Liver (tissue), 9 donors: ENCODE results near the gene TUBB6. TPM values are rescaled to one million over a fixed set of nuclear protein-coding genes. Genes with fewer than 3 reads are reported as not detected.

Experiments
- DNase-seq: peaks from one replicate; pipeline ENCODE4 v3.0.0-alpha.2; 2017; ENCODE audit warnings: low spot score
- H3K27ac ChIP-seq, 2 donors: one replicate each; pipeline ENCODE4 v1.7.0; 2013; ENCODE audit warnings: inconsistent platforms in 2 of 2, low read length in 2 of 2, control low read depth in 1 of 2, low read depth in 1 of 2, mild to moderate bottlenecking in 1 of 2
- H3K27me3 ChIP-seq, 4 donors: one replicate each; pipeline versions ENCODE4 v1.6.1 to v1.7.0; 2013; ENCODE audit warnings: low read length in 3 of 4, inconsistent platforms in 1 of 4, mild to moderate bottlenecking in 1 of 4, moderate library complexity in 1 of 4; ENCODE audit not compliant: control insufficient read depth in 4 of 4, insufficient read depth in 4 of 4
- H3K36me3 ChIP-seq, 4 donors: one replicate each; pipeline versions ENCODE4 v1.6.1 to v1.7.0; 2013; ENCODE audit warnings: low read length in 3 of 4, mild to moderate bottlenecking in 3 of 4, low read depth in 1 of 4, moderate library complexity in 1 of 4; ENCODE audit not compliant: control insufficient read depth in 4 of 4, insufficient read depth in 3 of 4
- H3K4me1 ChIP-seq, 4 donors: one replicate each; pipeline versions ENCODE4 v1.6.1 to v1.7.0; 2013; ENCODE audit warnings: low read length in 3 of 4, mild to moderate bottlenecking in 3 of 4, moderate library complexity in 1 of 4; ENCODE audit not compliant: control insufficient read depth in 4 of 4, insufficient read depth in 4 of 4
- H3K4me3 ChIP-seq, 3 donors: one replicate each; pipeline versions ENCODE4 v1.6.1 to v1.7.0; 2013; ENCODE audit warnings: low read length in 3 of 3, control low read depth in 1 of 3, low read depth in 1 of 3, mild to moderate bottlenecking in 1 of 3
- H3K9ac ChIP-seq, 2 donors: one replicate each; pipeline ENCODE4 v1.7.0; 2013; ENCODE audit warnings: low read length in 2 of 2, mild to moderate bottlenecking in 2 of 2, moderate library complexity in 2 of 2, control low read depth in 1 of 2, low read depth in 1 of 2
- H3K9me3 ChIP-seq, 4 donors: one replicate each; pipeline versions ENCODE4 v1.6.1 to v1.7.0; 2013; ENCODE audit warnings: low read length in 3 of 4; ENCODE audit not compliant: control insufficient read depth in 4 of 4
- EGR1 ChIP-seq, 2 donors: IDR thresholded peaks; 2 replicates each; pipeline ENCODE4 v1.6.1; 2016 to 2018; ENCODE audit warnings: antibody characterized with exemption in 2 of 2, low read depth in 2 of 2
- FOXA1 ChIP-seq: IDR thresholded peaks from 2 replicates; pipeline ENCODE4 v1.6.1; 2016; ENCODE audit warnings: antibody characterized with exemption
- FOXA2 ChIP-seq: IDR thresholded peaks from 2 replicates; pipeline ENCODE4 v1.6.1; 2016; ENCODE audit warnings: antibody characterized with exemption
- GABPA ChIP-seq, 2 donors: IDR thresholded peaks in 1 of 2; conservative IDR thresholded peaks in 1 of 2; 2 replicates each; pipeline ENCODE4 v1.6.1; 2016; ENCODE audit warnings: antibody characterized with exemption in 2 of 2, mild to moderate bottlenecking in 1 of 2, moderate library complexity in 1 of 2
- HNF4A ChIP-seq, 2 donors: conservative IDR thresholded peaks; 2 replicates each; pipeline ENCODE4 v1.6.1; 2016; ENCODE audit warnings: antibody characterized with exemption in 2 of 2, mild to moderate bottlenecking in 2 of 2
- HNF4G ChIP-seq: IDR thresholded peaks from 2 replicates; pipeline ENCODE4 v1.6.1; 2016; ENCODE audit warnings: antibody characterized with exemption
- NR2F2 ChIP-seq: IDR thresholded peaks from 2 replicates; pipeline ENCODE4 v1.6.1; 2016; ENCODE audit warnings: antibody characterized with exemption
- RAD21 ChIP-seq, 2 donors: IDR thresholded peaks; 2 replicates each; pipeline ENCODE4 v1.6.1; 2016; ENCODE audit warnings: antibody characterized with exemption in 2 of 2, mild to moderate bottlenecking in 2 of 2
- RXRA ChIP-seq, 2 donors: IDR thresholded peaks; 2 replicates each; pipeline ENCODE4 v1.6.1; 2017 to 2018; ENCODE audit warnings: antibody characterized with exemption in 2 of 2, mild to moderate bottlenecking in 1 of 2
- SP1 ChIP-seq: IDR thresholded peaks from 2 replicates; pipeline ENCODE4 v1.6.1; 2018; ENCODE audit warnings: antibody characterized with exemption, mild to moderate bottlenecking
- YY1 ChIP-seq: IDR thresholded peaks from 2 replicates; pipeline ENCODE4 v1.6.1; 2016; ENCODE audit warnings: antibody characterized with exemption, mild to moderate bottlenecking
- WGBS: extraction: QIAGEN DNeasy Blood & Tissue Kit; methylation state at CpG from one replicate; pipeline ENCODE4 v1.1.7; 2013; 5-methylcytosine and 5-hydroxymethylcytosine counted together
- polyA plus RNA-seq, 2 donors: library from polyadenylated mRNA; stranded (reverse) in 1 of 2; unstranded in 1 of 2; fragments of 200-250 nt in 1 of 2; fragments of >200 nt in 1 of 2; fragmentation: Nextera tagmentation in 1 of 2; extraction: Ambion mirVana in 1 of 2; gene quantifications; one replicate each; pipeline versions ENCODE4 v1.2.1 to v1.2.3, GENCODE V29; 2013 to 2015
- total RNA-seq, 2 donors: library from RNA; depleted of rRNA; stranded (reverse); fragments of >200 nt; gene quantifications; one replicate each; pipeline ENCODE4 v1.2.3, GENCODE V29; 2014
- TF ChIP-seq, protein P1 (sequence below): IDR thresholded peaks from 2 replicates; pipeline ENCODE4 v1.6.1; 2016; ENCODE audit warnings: antibody characterized with exemption
- TF ChIP-seq, protein P2 (sequence below): fragments of 150-350 bp; IDR thresholded peaks from 2 replicates; pipeline ENCODE4 v1.5.1; 2017; ENCODE audit warnings: improper control_type of control experiment, low read depth, low read length; ENCODE audit not compliant: missing input control
- TF ChIP-seq, protein P3 (sequence below): IDR thresholded peaks from 2 replicates; pipeline ENCODE4 v1.6.1; 2016; ENCODE audit warnings: antibody characterized with exemption, mild to moderate bottlenecking
- TF ChIP-seq, protein P4 (sequence below): IDR thresholded peaks from 2 replicates; pipeline ENCODE4 v1.6.1; 2016; ENCODE audit warnings: antibody characterized with exemption
- TF ChIP-seq, protein P5 (sequence below): IDR thresholded peaks from 2 replicates; pipeline ENCODE4 v1.6.1; 2016; ENCODE audit warnings: antibody characterized with exemption
- donor health status: healthy.
- donor health status: healthy.
- donor health status: healthy.
- donor health status: healthy.
- donor health status: healthy.

The TUBB6 gene
- total and polyA plus RNA-seq, 4 donors, result 5.5 to 347 (median 17.5) TPM

DNA sequence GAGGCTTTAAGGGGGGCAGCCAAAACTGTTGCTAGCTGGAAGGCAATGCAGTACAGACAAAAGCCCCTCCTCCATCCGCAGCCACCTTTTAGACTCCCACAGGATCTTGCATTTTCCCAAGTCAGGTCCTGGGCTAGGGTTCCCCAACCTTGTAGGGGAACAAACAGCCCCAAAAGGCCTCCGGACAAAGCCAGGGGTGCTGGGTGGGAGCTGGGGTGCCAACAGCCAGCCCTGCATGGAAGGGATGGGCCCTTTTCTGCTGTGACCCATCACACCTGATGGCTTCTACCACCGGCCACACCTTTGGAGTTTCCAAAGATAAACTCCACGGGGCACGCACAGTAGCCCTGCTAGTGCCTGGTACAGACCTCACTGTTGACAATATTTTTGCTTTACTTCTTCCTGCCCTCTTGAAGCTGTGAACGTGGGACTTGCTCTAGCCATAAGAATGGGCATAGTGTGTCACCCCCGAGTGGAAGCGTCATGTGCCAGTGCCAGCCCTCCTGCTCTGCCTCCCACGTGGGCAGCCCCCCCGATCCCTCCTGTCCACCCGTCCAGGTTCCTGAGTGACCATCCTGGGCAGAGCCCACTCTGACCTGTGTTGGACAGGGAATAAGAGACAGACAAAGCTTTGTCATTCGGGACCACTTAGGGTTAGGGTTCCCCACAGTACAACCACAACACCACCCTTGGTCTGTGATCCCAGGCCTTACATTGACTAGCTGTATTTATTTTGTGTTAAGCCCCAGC lies 18.8 kb downstream of the TUBB6 start:
- H3K9me3 ChIP-seq, result no peaks in the 10 kb centered on the region
- H3K9ac ChIP-seq, result no peak overlapping the region
- no peaks in the 10 kb centered on the region for H3K4me1 ChIP-seq
- no peak overlapping the region for H3K4me3 ChIP-seq
- 94% methylated on average over 12 of the region's 12 CpGs for WGBS
- peaks cover 24 to 53% (median 34%) of the 10 kb centered on the region in 4 donors for H3K36me3 ChIP-seq
- TF ChIP-seq FOXA1 (no peak), FOXA2 (no peak)
- TF ChIP-seq, protein P1, sequence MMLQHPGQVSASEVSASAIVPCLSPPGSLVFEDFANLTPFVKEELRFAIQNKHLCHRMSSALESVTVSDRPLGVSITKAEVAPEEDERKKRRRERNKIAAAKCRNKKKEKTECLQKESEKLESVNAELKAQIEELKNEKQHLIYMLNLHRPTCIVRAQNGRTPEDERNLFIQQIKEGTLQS, result no peak
- TF ChIP-seq, protein P2, sequence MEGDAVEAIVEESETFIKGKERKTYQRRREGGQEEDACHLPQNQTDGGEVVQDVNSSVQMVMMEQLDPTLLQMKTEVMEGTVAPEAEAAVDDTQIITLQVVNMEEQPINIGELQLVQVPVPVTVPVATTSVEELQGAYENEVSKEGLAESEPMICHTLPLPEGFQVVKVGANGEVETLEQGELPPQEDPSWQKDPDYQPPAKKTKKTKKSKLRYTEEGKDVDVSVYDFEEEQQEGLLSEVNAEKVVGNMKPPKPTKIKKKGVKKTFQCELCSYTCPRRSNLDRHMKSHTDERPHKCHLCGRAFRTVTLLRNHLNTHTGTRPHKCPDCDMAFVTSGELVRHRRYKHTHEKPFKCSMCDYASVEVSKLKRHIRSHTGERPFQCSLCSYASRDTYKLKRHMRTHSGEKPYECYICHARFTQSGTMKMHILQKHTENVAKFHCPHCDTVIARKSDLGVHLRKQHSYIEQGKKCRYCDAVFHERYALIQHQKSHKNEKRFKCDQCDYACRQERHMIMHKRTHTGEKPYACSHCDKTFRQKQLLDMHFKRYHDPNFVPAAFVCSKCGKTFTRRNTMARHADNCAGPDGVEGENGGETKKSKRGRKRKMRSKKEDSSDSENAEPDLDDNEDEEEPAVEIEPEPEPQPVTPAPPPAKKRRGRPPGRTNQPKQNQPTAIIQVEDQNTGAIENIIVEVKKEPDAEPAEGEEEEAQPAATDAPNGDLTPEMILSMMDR, result no peak
- TF ChIP-seq, protein P3, sequence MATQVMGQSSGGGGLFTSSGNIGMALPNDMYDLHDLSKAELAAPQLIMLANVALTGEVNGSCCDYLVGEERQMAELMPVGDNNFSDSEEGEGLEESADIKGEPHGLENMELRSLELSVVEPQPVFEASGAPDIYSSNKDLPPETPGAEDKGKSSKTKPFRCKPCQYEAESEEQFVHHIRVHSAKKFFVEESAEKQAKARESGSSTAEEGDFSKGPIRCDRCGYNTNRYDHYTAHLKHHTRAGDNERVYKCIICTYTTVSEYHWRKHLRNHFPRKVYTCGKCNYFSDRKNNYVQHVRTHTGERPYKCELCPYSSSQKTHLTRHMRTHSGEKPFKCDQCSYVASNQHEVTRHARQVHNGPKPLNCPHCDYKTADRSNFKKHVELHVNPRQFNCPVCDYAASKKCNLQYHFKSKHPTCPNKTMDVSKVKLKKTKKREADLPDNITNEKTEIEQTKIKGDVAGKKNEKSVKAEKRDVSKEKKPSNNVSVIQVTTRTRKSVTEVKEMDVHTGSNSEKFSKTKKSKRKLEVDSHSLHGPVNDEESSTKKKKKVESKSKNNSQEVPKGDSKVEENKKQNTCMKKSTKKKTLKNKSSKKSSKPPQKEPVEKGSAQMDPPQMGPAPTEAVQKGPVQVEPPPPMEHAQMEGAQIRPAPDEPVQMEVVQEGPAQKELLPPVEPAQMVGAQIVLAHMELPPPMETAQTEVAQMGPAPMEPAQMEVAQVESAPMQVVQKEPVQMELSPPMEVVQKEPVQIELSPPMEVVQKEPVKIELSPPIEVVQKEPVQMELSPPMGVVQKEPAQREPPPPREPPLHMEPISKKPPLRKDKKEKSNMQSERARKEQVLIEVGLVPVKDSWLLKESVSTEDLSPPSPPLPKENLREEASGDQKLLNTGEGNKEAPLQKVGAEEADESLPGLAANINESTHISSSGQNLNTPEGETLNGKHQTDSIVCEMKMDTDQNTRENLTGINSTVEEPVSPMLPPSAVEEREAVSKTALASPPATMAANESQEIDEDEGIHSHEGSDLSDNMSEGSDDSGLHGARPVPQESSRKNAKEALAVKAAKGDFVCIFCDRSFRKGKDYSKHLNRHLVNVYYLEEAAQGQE, result no peak
- H3K27me3 ChIP-seq, result no peaks in the 10 kb centered on the region
- no peak overlapping the region for H3K27ac ChIP-seq
- no peak for DNase-seq

DNA sequence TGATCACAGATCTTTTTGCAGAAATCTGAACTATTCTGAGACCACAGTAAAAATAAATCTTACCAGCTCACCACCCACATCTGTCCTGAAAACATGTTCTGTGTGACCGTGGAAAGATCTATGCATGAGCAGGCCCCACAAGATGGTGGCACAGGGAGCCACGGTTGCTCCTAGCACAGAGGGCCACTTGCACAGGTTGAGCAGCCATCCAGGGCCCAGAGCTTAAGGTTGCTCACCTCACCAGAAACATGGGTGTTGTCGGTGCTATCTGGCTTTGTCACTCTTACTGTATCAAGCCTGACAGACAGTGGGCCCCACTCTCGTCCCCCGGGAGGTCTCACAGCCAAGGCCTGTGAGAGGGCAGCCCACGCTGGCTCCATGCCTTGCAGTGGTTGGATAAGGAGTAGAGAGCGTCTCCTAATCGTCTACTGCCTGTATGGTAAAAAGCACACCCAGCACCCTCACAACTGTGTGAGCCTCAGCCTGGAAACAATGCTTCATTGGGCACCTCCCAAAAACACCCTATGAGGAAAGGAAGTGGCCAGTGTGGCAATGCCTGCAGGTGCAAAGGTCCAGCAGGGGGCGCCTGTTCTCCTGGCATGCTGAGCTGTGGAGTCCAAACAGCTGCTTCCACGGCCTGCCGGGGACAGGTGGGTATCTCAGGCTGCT lies 19.6 kb downstream of the TUBB6 start:
- Histone ChIP-seq H3K27me3 (no peaks in the 10 kb centered on the region), H3K9me3 (no peaks in the 10 kb centered on the region), H3K4me1 (no peaks in the 10 kb centered on the region), H3K36me3 (peaks cover 22 to 53% (median 34%) of the 10 kb centered on the region in 4 donors), H3K27ac (no peak overlapping the region), H3K9ac (no peak overlapping the region), H3K4me3 (no peak overlapping the region)
- peak; percentile 94 for DNase-seq
- WGBS, result 77% methylated on average over 11 of the region's 11 CpGs
- TF ChIP-seq, protein P4, sequence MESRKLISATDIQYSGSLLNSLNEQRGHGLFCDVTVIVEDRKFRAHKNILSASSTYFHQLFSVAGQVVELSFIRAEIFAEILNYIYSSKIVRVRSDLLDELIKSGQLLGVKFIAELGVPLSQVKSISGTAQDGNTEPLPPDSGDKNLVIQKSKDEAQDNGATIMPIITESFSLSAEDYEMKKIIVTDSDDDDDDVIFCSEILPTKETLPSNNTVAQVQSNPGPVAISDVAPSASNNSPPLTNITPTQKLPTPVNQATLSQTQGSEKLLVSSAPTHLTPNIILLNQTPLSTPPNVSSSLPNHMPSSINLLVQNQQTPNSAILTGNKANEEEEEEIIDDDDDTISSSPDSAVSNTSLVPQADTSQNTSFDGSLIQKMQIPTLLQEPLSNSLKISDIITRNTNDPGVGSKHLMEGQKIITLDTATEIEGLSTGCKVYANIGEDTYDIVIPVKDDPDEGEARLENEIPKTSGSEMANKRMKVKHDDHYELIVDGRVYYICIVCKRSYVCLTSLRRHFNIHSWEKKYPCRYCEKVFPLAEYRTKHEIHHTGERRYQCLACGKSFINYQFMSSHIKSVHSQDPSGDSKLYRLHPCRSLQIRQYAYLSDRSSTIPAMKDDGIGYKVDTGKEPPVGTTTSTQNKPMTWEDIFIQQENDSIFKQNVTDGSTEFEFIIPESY, result no peak
- TF ChIP-seq FOXA2 (no peak), EGR1 (IDR thresholded peaks at IDR 0.05; ENCODE audit: low read depth in 2 of 2) (no peak), RAD21 (IDR thresholded peaks at IDR 0.05) (peak in 1 of 2 donors; percentile 73), GABPA (IDR thresholded peaks at IDR 0.05 in 1 of 2, conservative IDR thresholded peaks at IDR 0.05 in 1 of 2) (no peak), SP1 (no peak), YY1 (no peak), HNF4G (no peak), HNF4A (conservative IDR thresholded peaks at IDR 0.05) (peak in 1 of 2 donors; percentile 27), RXRA (IDR thresholded peaks at IDR 0.05) (no peak), NR2F2 (no peak)
- TF ChIP-seq, protein P3, result no peak
- TF ChIP-seq, protein P5, sequence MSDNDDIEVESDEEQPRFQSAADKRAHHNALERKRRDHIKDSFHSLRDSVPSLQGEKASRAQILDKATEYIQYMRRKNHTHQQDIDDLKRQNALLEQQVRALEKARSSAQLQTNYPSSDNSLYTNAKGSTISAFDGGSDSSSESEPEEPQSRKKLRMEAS, result no peak
- TF ChIP-seq, protein P1, result no peak
